Activated CD8-positive, alpha-beta memory T cell treated with anti-CD3 and anti-CD28 coated beads, Interleukin-2, amount 50 U/mL, for 1 hour (primary cell): ENCODE measurements around the gene LITAFD.
"Not testable (repeated sequence)": the region's sequence is repeated elsewhere in the genome, so short reads cannot be mapped to it uniquely, and the experiment has no call there.

Experiments used
- DNase-seq: peaks from one replicate; pipeline ENCODE4 v3.0.0-alpha.2; 2020; ENCODE audit errors: extremely low read depth

LITAFD gene

GRCh38 chr16:8894736-8895334, 12.7 kb downstream of the LITAFD start:
- DNase-seq: no peak

GRCh38 chr16:8898660-8899318, 16.6 kb downstream of the LITAFD start:
- no peak for DNase-seq

GRCh38 chr16:8899709-8900317, 17.7 kb downstream of the LITAFD start:
- DNase-seq: no peak

- no peak for DNase-seq
These were observed 18.2 kb downstream of the LITAFD start for GRCh38 chr16:8900343-8900742.

- DNase-seq: no peak
These were observed 19.2 kb downstream of the LITAFD start for GRCh38 chr16:8901320-8901861.

- DNase-seq: no peak
These were observed 20.9 kb downstream of the LITAFD start for GRCh38 chr16:8903004-8903403.

GRCh38 chr16:8904018-8904430, 21.9 kb downstream of the LITAFD start:
- DNase-seq: no peak

GRCh38 chr16:8905168-8905762, 23.1 kb downstream of the LITAFD start:
- DNase-seq: no peak

GRCh38 chr16:8905795-8906591, 23.8 kb downstream of the LITAFD start:
- no peak for DNase-seq

- no peak for DNase-seq
These were observed 24.9 kb downstream of the LITAFD start for GRCh38 chr16:8907096-8907495.

- no peak for DNase-seq
These were observed 26.8 kb downstream of the LITAFD start for GRCh38 chr16:8908810-8909468.

GRCh38 chr16:8910811-8911210, 28.7 kb downstream of the LITAFD start:
- no peak for DNase-seq

- no peak for DNase-seq
These were observed 30.6 kb downstream of the LITAFD start for GRCh38 chr16:8912793-8913192.

GRCh38 chr16:8914098-8914497, 31.9 kb downstream of the LITAFD start:
- no peak for DNase-seq

GRCh38 chr16:8915722-8916301, 33.7 kb downstream of the LITAFD start:
- DNase-seq: no peak

GRCh38 chr16:8916541-8917225, 34.5 kb downstream of the LITAFD start:
- DNase-seq: no peak

GRCh38 chr16:8917336-8917735, 35.2 kb downstream of the LITAFD start:
- DNase-seq: not testable (repeated sequence)

- no peak for DNase-seq
These were observed 37.2 kb downstream of the LITAFD start for GRCh38 chr16:8919089-8919933.

- no peak for DNase-seq
These were observed 37.8 kb downstream of the LITAFD start for GRCh38 chr16:8919934-8920462.
